GM12874 (cell line): ENCODE measurements around the gene NKX3-2.

ENCODE experiments used
- CTCF ChIP-seq: IDR thresholded peaks from 2 replicates; pipeline ENCODE4 v1.5.1; 2011; ENCODE audit warnings: low read depth, mild to moderate bottlenecking, control low read depth, low read length, moderate library complexity; ENCODE audit not compliant: insufficient read depth

Gene NKX3-2

DNA sequence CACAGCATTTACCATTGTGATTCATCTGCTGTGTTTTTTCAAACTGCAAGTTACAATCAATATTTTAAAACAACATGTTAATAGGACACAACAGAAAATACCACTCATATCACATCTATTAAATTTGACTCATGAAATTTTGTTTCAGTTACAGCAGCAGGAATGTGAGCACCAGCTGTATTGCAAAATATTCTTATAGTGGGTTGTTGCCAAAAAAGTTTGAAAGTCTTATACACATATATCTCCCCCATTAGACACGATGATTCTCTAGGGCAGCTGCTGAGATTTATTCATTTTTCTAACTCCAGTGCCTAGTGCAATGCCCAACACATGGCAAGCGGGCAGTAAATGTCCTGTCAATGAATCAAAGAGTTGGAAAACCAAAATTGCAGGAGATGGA is 26.6 kb upstream of the NKX3-2 start:
- no peak for TF ChIP-seq CTCF

GRCh38 chr4:13567125-13567524 is 22.8 kb upstream of the NKX3-2 start:
- no peak for TF ChIP-seq CTCF

DNA sequence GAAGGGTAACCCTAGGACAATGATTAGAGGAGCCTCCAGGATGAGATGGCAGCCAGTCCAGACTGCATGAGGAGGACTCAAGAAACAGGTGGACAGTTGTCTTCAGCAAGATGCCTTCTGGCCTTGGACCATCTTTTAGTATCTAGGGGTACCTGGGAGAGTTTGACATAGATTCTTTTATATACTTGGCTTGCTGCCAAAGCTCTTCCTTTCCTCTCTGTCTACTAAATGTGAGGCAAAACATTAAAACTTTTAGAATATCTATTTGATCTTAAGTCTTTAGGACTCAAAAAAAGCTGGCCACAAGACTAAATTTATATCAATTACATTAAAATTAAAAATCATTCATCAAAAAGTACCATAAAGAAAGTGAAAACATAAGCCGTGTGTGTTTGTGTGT is 18.6 kb upstream of the NKX3-2 start:
- TF ChIP-seq CTCF, result no peak

GRCh38 chr4:13561673-13562072 is 17.4 kb upstream of the NKX3-2 start:
- no peak for TF ChIP-seq CTCF

- no peak for TF ChIP-seq CTCF
Observed at GRCh38 chr4:13559413-13559812, 15.1 kb upstream of the NKX3-2 start.

- no peak for TF ChIP-seq CTCF
Observed at GRCh38 chr4:13558881-13559280, 14.6 kb upstream of the NKX3-2 start.

- no peak for TF ChIP-seq CTCF
Observed at GRCh38 chr4:13555325-13555724, 11.0 kb upstream of the NKX3-2 start.

- no peak for TF ChIP-seq CTCF
Observed at GRCh38 chr4:13553081-13553480, 8.8 kb upstream of the NKX3-2 start.
